HG02981 (cell line): ENCODE results near the gene TNFAIP3.
A peak's percentile ranks its signal among the peaks of the same experiment; 100 is the strongest.
"Not testable (repeated sequence)": the region's sequence is repeated elsewhere in the genome, so short reads cannot be mapped to it uniquely, and the experiment has no call there.

Experiments used
- ATAC-seq: cut with Tn5 transposase; IDR thresholded peaks from one replicate; pipeline ENCODE4 v1.9.1; 2021; ENCODE audit warnings: mild to moderate bottlenecking, moderate library complexity; ENCODE audit not compliant: unreplicated experiment

Gene TNFAIP3

DNA sequence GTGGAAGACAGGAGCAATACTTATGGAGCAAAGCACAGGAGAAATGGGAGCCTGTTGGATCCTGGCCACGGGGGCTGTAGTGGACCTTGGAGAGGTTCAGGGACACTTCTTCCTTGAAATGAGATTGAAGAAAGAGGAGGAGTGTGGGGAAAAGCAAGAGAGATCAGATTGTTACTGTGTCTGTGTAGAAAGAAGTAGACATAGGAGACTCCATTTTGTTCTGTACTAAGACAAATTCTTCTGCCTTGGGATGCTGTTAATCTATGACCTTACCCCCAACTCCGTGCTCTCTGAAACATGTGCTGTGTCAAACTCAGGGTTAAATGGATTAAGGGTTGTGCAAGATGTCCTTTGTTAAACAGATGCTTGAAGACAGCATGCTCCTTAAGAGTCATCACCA lies 22.7 kb upstream of the TNFAIP3 start:
- ATAC-seq: not testable (repeated sequence)

DNA sequence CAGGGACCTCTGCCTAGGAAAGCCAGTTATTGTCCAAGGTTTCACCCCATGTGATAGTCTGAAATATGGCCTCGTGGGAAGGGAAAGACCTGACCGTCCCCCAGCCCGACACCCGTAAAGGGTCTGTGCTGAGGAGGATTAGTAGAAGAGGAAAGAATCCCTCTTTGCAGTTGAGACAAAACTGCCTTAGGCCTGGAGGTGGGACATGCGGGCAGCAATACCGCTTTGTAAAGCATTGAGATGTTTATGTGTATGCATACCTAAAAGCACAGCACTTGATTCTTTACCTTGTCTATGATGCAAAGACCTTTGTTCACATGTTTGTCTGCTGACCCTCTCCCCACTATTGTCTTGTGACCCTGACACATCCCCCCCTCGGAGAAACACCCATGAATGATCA lies 22.3 kb upstream of the TNFAIP3 start:
- not testable (repeated sequence) for ATAC-seq

DNA sequence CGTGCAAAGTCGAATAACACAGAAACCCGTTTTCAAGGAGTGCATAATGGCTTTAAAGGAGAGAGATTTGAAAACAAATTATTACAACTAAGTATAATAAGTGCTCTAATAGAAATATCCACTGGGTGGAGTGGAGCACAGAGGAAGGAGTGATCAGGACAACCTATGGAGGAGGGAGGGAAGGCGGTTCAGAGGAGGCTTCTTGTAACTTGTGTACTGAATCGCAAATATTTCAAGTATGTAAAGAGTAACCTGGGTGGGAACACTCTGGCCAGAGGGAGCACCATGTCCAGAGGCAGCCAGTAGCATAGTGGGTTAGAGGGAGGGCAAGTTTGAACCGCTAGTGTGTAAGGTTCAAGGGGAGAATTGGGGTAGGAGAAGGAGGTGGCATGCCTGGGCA lies 21.6 kb upstream of the TNFAIP3 start:
- no peak for ATAC-seq

DNA sequence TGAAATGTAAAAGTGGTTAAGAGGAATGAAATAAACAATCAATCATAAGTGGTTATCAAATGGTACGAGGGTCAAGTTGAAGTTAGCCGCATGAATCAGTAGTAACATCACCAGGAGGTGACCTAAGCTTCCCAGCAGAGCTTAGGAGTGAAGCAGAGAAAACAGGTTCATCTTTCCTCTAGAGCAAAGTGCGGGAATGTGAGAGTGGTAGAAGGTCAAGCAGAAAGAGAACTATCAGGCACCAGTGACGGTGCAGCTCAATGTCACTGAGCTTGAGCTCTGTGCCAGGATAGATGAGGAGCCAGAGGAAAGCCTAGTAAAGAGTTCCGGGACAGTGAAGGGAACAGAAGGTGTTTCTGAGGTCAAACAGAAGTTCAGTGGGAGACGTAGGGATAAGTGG lies 20.8 kb upstream of the TNFAIP3 start:
- ATAC-seq: no peak

GRCh38 chr6:137846772-137847313 lies 20.2 kb upstream of the TNFAIP3 start:
- ATAC-seq: peak; percentile 51

- ATAC-seq: no peak
These were observed 19.3 kb upstream of the TNFAIP3 start for GRCh38 chr6:137847748-137848147.

GRCh38 chr6:137848672-137849071 lies 18.4 kb upstream of the TNFAIP3 start:
- ATAC-seq: no peak

GRCh38 chr6:137849181-137849980 lies 17.7 kb upstream of the TNFAIP3 start:
- ATAC-seq: no peak

GRCh38 chr6:137849981-137850714 lies 16.9 kb upstream of the TNFAIP3 start:
- no peak for ATAC-seq

DNA sequence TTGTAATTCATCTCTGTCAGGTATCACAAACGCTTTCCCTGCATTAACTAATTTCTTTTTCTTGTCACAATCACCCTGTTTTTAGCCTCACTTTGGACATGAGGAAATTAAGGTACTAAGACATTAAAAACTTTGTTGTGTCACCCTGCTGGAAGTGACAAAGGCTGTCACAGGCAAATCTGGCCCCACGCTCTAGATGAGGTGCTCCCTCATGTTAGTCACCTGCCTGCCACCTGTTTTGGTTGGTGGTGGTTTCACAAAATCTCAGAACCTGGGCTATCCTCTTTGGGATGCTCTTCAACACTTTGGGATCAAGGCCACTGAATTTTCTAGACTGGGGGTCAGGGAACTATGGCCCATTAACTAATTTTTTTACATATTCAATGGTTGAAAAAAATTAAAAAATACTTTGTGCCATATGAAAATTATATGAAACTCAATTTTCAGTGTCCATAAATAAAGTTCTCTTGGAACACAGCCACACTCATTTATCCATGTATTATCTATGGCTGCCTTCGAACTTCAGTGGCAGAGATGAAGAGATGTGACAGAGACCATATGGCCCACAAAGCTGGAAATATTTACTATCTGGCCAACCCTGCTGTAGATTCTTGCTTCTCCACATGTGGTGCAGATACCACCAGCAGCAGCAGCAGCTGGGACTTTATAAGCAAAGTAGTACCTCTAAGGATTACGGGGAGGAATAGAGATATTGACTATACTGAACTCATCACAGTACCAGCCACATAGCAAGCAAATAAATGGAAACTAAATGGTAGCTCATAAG lies 16.1 kb upstream of the TNFAIP3 start:
- ATAC-seq: no peak

- no peak for ATAC-seq
These were observed 15.4 kb upstream of the TNFAIP3 start for GRCh38 chr6:137851669-137852068.

DNA sequence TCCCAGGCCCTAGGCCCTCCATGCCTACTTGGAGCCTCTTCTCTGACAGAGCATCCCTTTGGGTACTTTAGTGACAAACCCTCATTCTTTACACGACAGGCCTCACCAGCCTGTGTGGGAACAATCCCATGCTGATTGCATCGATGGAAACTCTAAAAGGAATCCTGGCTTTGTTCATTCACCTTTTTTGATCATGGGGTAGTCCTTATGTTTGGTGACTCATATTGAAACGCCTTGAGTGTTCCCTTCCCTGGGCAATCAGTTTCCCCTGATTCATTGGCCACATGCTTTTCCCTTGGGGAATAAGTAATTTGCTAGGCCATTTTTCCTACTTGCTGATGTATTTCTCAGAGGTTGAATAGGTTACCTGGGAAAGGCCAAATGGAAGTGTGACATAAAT lies 14.7 kb upstream of the TNFAIP3 start:
- no peak for ATAC-seq

DNA sequence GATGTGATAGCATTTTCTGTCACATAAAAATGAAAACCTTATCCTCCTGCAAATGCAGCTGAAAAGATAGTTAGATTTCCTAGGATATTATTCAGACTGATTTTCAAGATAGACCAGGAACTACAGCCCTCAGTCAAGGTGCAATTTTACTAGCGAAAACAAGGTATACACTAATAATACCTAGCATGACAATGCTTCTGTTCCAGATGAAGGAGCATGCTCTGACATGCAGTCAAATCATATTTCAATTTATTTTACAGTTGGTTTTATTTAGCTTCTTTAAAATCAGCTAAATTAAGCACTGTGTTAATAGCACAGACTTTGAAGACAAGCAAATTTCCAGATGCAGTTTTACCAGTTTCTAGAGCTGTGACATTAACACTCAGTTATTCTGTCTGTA lies 14.2 kb upstream of the TNFAIP3 start:
- ATAC-seq: no peak

DNA sequence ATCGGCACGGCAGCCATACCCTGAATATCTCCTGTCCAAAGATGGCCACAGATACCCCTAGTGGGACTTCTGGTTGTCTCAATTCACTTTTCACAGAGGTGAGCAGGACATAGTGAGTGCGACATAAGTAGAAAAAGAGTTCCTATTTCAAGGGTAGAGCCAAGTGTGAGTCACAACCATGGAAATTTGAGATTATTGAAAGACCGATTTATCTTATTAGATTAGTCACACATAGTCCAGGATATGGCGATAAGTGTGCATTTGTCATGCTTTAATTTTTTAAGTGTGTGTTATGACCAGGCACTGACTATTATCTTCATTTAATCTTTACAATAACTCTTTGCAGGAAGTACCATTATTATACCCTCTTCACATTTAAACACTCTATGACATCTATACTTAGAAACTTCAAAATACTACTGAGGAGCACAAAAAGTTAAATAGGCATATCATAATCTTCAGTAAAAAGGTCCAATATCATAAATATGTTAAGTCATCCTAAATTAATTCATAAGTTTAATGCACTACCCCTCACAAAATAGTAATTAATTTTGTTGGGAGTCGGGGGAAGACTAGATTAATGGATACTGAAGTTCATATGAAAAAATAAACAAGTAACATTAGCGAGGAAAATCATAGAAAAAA lies 13.4 kb upstream of the TNFAIP3 start:
- no peak for ATAC-seq

GRCh38 chr6:137856138-137856898 lies 10.7 kb upstream of the TNFAIP3 start:
- ATAC-seq: no peak

DNA sequence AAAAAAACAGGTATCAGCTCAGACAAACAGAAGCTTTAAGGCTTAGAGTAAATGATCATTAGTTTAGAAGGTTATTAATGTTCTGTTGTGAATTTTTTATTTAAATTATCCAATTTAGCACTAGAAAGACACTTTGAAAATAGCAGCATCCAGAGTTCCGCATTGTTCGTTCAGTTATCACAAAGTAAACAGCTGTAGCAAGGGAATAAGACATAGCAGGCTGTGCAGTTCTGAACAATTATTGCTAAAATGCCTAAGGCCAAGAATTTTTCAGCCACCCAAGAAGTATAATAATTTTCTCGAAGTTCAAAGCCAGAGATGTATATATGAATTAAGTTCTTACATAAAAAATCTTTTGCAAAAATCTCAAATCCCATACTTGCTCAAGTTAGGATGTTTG lies 8.0 kb upstream of the TNFAIP3 start:
- no peak for ATAC-seq

GRCh38 chr6:137860394-137861005 lies 6.6 kb upstream of the TNFAIP3 start:
- ATAC-seq: no peak

GRCh38 chr6:137861550-137862337 lies 5.3 kb upstream of the TNFAIP3 start:
- ATAC-seq: no peak
